DMS 273 treated with DMSO at 0.1 percent for 48 hours (cell line): Measurements from ENCODE around the gene PCDH8.

Experiments used
- DNase-seq: peaks from one replicate; lab custom pipeline; 2025; lab: John Stamatoyannopoulos, UW

Gene PCDH8

GRCh38 chr13:52812941-52813340 lies 35.5 kb downstream of the PCDH8 start:
- DNase-seq = no peak

- no peak for DNase-seq
Observed at GRCh38 chr13:52811841-52812240, 36.6 kb downstream of the PCDH8 start.

GRCh38 chr13:52810526-52810925 lies 37.9 kb downstream of the PCDH8 start:
- no peak for DNase-seq

- no peak for DNase-seq
Observed at GRCh38 chr13:52810011-52810410, 38.4 kb downstream of the PCDH8 start.

- DNase-seq = peak; percentile 46
Observed at GRCh38 chr13:52809310-52809769, 39.1 kb downstream of the PCDH8 start.

GRCh38 chr13:52808842-52809219 lies 39.6 kb downstream of the PCDH8 start:
- no peak for DNase-seq

GRCh38 chr13:52806029-52806428 lies 42.4 kb downstream of the PCDH8 start:
- DNase-seq = no peak

GRCh38 chr13:52804202-52804641 lies 44.2 kb downstream of the PCDH8 start:
- no peak for DNase-seq

- no peak for DNase-seq
Observed at GRCh38 chr13:52800856-52801255, 47.6 kb downstream of the PCDH8 start.

- no peak for DNase-seq
Observed at GRCh38 chr13:52798770-52799430, 49.5 kb downstream of the PCDH8 start.

GRCh38 chr13:52797176-52797575 lies 51.3 kb downstream of the PCDH8 start:
- no peak for DNase-seq

GRCh38 chr13:52794589-52794988 lies 53.9 kb downstream of the PCDH8 start:
- DNase-seq = no peak

GRCh38 chr13:52793515-52794061 lies 54.9 kb downstream of the PCDH8 start:
- DNase-seq = no peak
